SK-N-SH treated with all-trans-retinoic acid at 6 μM for 48 hours (cell line): ENCODE data around the gene KCNMA1.
A peak's percentile ranks its signal among the peaks of the same experiment; 100 is the strongest.

ENCODE experiments used
- ATAC-seq: fragments of 200-7000 bp; cut with Tn5 transposase; 3 replicates; pipeline ENCODE4 v1.9.1; 2020; ENCODE audit warnings: mild to moderate bottlenecking, moderate library complexity
- ARNTL ChIP-seq: fragments of 450-650 bp; formaldehyde crosslinking; IDR thresholded peaks from 2 replicates; pipeline ENCODE4 v1.5.0; 2020; ENCODE audit warnings: low read depth, mild to moderate bottlenecking, moderate library complexity, borderline replicate concordance
- BACH2 ChIP-seq: fragments of 250-450 bp; sonication (Bioruptor Pico); IDR thresholded peaks from 2 replicates; pipeline ENCODE4 v1.9.0; 2021; ENCODE audit warnings: mild to moderate bottlenecking, borderline replicate concordance
- CREB5 ChIP-seq: fragments of 250-450 bp; sonication (Bioruptor Pico); IDR thresholded peaks from 2 replicates; pipeline ENCODE4 v1.5.1; 2020; ENCODE audit warnings: low read depth, mild to moderate bottlenecking, moderate library complexity
- CSDC2 ChIP-seq: fragments of 250-450 bp; sonication (Bioruptor Pico); IDR thresholded peaks from 2 replicates; pipeline ENCODE4 v1.5.0; 2020; ENCODE audit warnings: mild to moderate bottlenecking, moderate library complexity
- CSRNP3 ChIP-seq: fragments of 250-450 bp; sonication (Bioruptor Pico); IDR thresholded peaks from 2 replicates; pipeline ENCODE4 v1.5.1; 2021; ENCODE audit warnings: mild to moderate bottlenecking, moderate library complexity
- ESRRG ChIP-seq: fragments of 250-450 bp; sonication (Bioruptor Pico); IDR thresholded peaks from 2 replicates; pipeline ENCODE4 v1.6.1; 2021; ENCODE audit warnings: mild to moderate bottlenecking
- GLIS3 ChIP-seq: fragments of 250-450 bp; sonication (Bioruptor Pico); IDR thresholded peaks from 2 replicates; pipeline ENCODE4 v1.5.0; 2020; ENCODE audit warnings: mild to moderate bottlenecking, moderate library complexity
- ISL1 ChIP-seq: fragments of 250-450 bp; sonication (Bioruptor Pico); IDR thresholded peaks from 2 replicates; pipeline ENCODE4 v2.1.2; 2022; ENCODE audit warnings: mild to moderate bottlenecking, moderate library complexity
- OSR1 ChIP-seq: fragments of 250-450 bp; sonication (Bioruptor Pico); IDR thresholded peaks from 2 replicates; pipeline ENCODE4 v1.8.0; 2022; ENCODE audit warnings: moderate library complexity, mild to moderate bottlenecking, inconsistent platforms
- PATZ1 ChIP-seq: fragments of 250-450 bp; sonication (Bioruptor Pico); IDR thresholded peaks from 2 replicates; pipeline ENCODE4 v1.8.0; 2020; ENCODE audit warnings: mild to moderate bottlenecking, moderate library complexity, borderline replicate concordance
- POU6F1 ChIP-seq: fragments of 250-450 bp; sonication (Bioruptor Pico); IDR thresholded peaks from 2 replicates; pipeline ENCODE4 v1.8.0; 2021; ENCODE audit warnings: low read depth, mild to moderate bottlenecking, moderate library complexity, borderline replicate concordance
- PPARA ChIP-seq: fragments of 250-450 bp; sonication (Bioruptor Pico); IDR thresholded peaks from 2 replicates; pipeline ENCODE4 v1.5.0; 2020; ENCODE audit warnings: mild to moderate bottlenecking, borderline replicate concordance
- RARB ChIP-seq: fragments of 250-450 bp; sonication (Bioruptor Pico); IDR thresholded peaks from 2 replicates; pipeline ENCODE4 v1.8.0; 2021; ENCODE audit warnings: mild to moderate bottlenecking, moderate library complexity
- SNAI2 ChIP-seq: fragments of 250-450 bp; sonication (Bioruptor Pico); IDR thresholded peaks from 2 replicates; pipeline ENCODE4 v1.5.0; 2020; ENCODE audit warnings: mild to moderate bottlenecking, moderate library complexity
- TOX ChIP-seq: fragments of 250-450 bp; sonication (Bioruptor Pico); IDR thresholded peaks from 2 replicates; pipeline ENCODE4 v1.8.0; 2021; ENCODE audit warnings: mild to moderate bottlenecking, moderate library complexity, borderline replicate concordance
- TSHZ2 ChIP-seq: fragments of 250-450 bp; sonication (Bioruptor Pico); IDR thresholded peaks from 2 replicates; pipeline ENCODE4 v1.5.0; 2020; ENCODE audit warnings: mild to moderate bottlenecking, moderate library complexity
- ZC3H10 ChIP-seq: fragments of 250-450 bp; sonication (Bioruptor Pico); IDR thresholded peaks from 2 replicates; pipeline ENCODE4 v1.5.1; 2021; ENCODE audit warnings: mild to moderate bottlenecking, moderate library complexity
- ZFP3 ChIP-seq: fragments of 250-450 bp; sonication (Bioruptor Pico); IDR thresholded peaks from 2 replicates; pipeline ENCODE4 v1.5.0; 2020; ENCODE audit warnings: mild to moderate bottlenecking, moderate library complexity
- ZFP30 ChIP-seq: fragments of 450-650 bp; formaldehyde crosslinking; IDR thresholded peaks from 2 replicates; pipeline ENCODE4 v1.5.0; 2022; ENCODE audit warnings: mild to moderate bottlenecking, moderate library complexity
- ZNF565 ChIP-seq: fragments of 450-650 bp; formaldehyde crosslinking; conservative IDR thresholded peaks from 2 replicates; pipeline ENCODE4 v1.5.0; 2020; ENCODE audit warnings: low read depth, mild to moderate bottlenecking, moderate library complexity
- ZNF70 ChIP-seq: fragments of 450-650 bp; formaldehyde crosslinking; IDR thresholded peaks from 2 replicates; pipeline ENCODE4 v1.5.0; 2020; ENCODE audit warnings: mild to moderate bottlenecking, moderate library complexity
- ZNF8 ChIP-seq: fragments of 450-650 bp; formaldehyde crosslinking; IDR thresholded peaks from 2 replicates; pipeline ENCODE4 v1.5.0; 2020; ENCODE audit warnings: mild to moderate bottlenecking, moderate library complexity

Gene KCNMA1

GRCh38 chr10:77566914-77567566 is 70.6 kb downstream of the KCNMA1 start (continued):
- TF ChIP-seq CSRNP3 (CRISPR knock-in tag), result no peak

GRCh38 chr10:77566236-77566635 is 71.4 kb downstream of the KCNMA1 start:
- ATAC-seq, result peak; percentile 21
- no peak for TF ChIP-seq ZFP3 (CRISPR knock-in tag)
- TF ChIP-seq ZNF8, result no peak
- TF ChIP-seq TOX, result no peak
- no peak for TF ChIP-seq CSRNP3 (CRISPR knock-in tag)
- TF ChIP-seq POU6F1 (CRISPR knock-in tag), result no peak
- TF ChIP-seq CREB5 (CRISPR knock-in tag), result no peak
- TF ChIP-seq ZC3H10 (CRISPR knock-in tag), result no peak
- no peak for TF ChIP-seq BACH2 (CRISPR knock-in tag)
- no peak for TF ChIP-seq ZFP30
- TF ChIP-seq ISL1, result no peak
- no peak for TF ChIP-seq PATZ1
- TF ChIP-seq PPARA (CRISPR knock-in tag), result no peak
- TF ChIP-seq SNAI2, result no peak
- TF ChIP-seq ARNTL (CRISPR knock-in tag), result no peak
- TF ChIP-seq ZNF565 (CRISPR knock-in tag), result no peak
- TF ChIP-seq RARB, result no peak
- TF ChIP-seq GLIS3 (CRISPR knock-in tag), result no peak
- TF ChIP-seq ESRRG (CRISPR knock-in tag), result no peak
- TF ChIP-seq ZNF70, result no peak
- TF ChIP-seq CSDC2 (CRISPR knock-in tag), result no peak
- TF ChIP-seq, all 23 proteins: peak for 0

GRCh38 chr10:77565590-77566023 is 72.0 kb downstream of the KCNMA1 start:
- peak; percentile 20 for ATAC-seq
- TF ChIP-seq CSDC2 (CRISPR knock-in tag) (no peak), ARNTL (CRISPR knock-in tag) (no peak), SNAI2 (no peak), ZNF70 (no peak), ZFP3 (CRISPR knock-in tag) (no peak), PPARA (CRISPR knock-in tag) (no peak), ZFP30 (no peak), ESRRG (CRISPR knock-in tag) (no peak), RARB (no peak), GLIS3 (CRISPR knock-in tag) (no peak), ZC3H10 (CRISPR knock-in tag) (no peak), OSR1 (CRISPR knock-in tag) (no peak), ZNF8 (no peak), TSHZ2 (CRISPR knock-in tag) (no peak), ZNF565 (CRISPR knock-in tag) (no peak), POU6F1 (CRISPR knock-in tag) (no peak), PATZ1 (no peak)
